ENCODE data around the gene RGMB. TPM values are rescaled to one million over a fixed set of nuclear protein-coding genes. Genes with fewer than 3 reads are reported as not detected.
"Not testable (repeated sequence)": the region's sequence is repeated elsewhere in the genome, so short reads cannot be mapped to it uniquely, and the experiment has no call there.

The RGMB gene
- total and polyA plus RNA-seq, 2 donors (not counting 1 experiment from before 2014, with no cell fraction given): 14.7 to 18.3 TPM

GRCh38 chr5:98738481-98739149 lies 34.8 kb upstream of the RGMB start:
- peaks cover 44% of the 10 kb centered on the region for H3K27me3 Mint-ChIP-seq
- ATAC-seq (ENCODE audit: low read depth); H3K9me3 ChIP-seq (ENCODE audit: control extremely low read depth in 1 of 3, control insufficient read depth in 2 of 3, insufficient read depth in 1 of 3, low read length in 2 of 3); H3K4me1 ChIP-seq (ENCODE audit: control insufficient read depth in 2 of 2, insufficient read depth in 2 of 2, low read length in 2 of 2); H3K9me3 Mint-ChIP-seq (ENCODE audit: insufficient read depth); H3K36me3 ChIP-seq (replicated peaks in 1 of 2; ENCODE audit: control extremely low read depth in 1 of 2, control insufficient read depth in 1 of 2, extremely low read depth in 1 of 2, insufficient read depth in 2 of 2, low read length in 1 of 2); H3K4me3 ChIP-seq (ENCODE audit: control extremely low read depth in 1 of 5, extremely low read depth in 1 of 5, insufficient read depth in 1 of 5, low read depth in 2 of 5, low read length in 4 of 5); intact Hi-C loops (cut with micrococcal nuclease); H2AFZ ChIP-seq (ENCODE audit: insufficient read depth, low read depth, low read length, poor library complexity, severe bottlenecking); H3K27ac ChIP-seq (ENCODE audit: low read length in 2 of 2); H3K4me1 Mint-ChIP-seq; DNase-seq; H3K4me3 Mint-ChIP-seq; H3K27me3 ChIP-seq (replicated peaks in 1 of 4; ENCODE audit: control extremely low read depth in 1 of 4, control insufficient read depth in 3 of 4, insufficient read depth in 4 of 4, low read length in 3 of 4); H3K9ac ChIP-seq (ENCODE audit: low read length); CTCF ChIA-PET; H3K79me2 ChIP-seq (ENCODE audit: control insufficient read depth, insufficient read depth, low read length); H3K4me2 ChIP-seq (replicated peaks; ENCODE audit: low read depth, low read length, poor library complexity, severe bottlenecking); H4K20me1 ChIP-seq (ENCODE audit: control insufficient read depth, insufficient read depth, low read length, poor library complexity, severe bottlenecking); POLR2A ChIA-PET; H3K27ac Mint-ChIP-seq: not testable (repeated sequence)
- 80% methylated on average over 1 of the region's 4 CpGs for WGBS (ENCODE audit: insufficient coverage)

- H3K27ac ChIP-seq (ENCODE audit: low read length in 2 of 2): no peak overlapping the region
- Mint-ChIP-seq H3K27ac (no peak overlapping the region), H3K4me1 (no peaks in the 10 kb centered on the region), H3K9me3 (ENCODE audit: insufficient read depth) (no peaks in the 10 kb centered on the region), H3K4me3 (no peak overlapping the region), H3K27me3 (peaks cover 39% of the 10 kb centered on the region)
- H3K9me3 ChIP-seq (ENCODE audit: control extremely low read depth in 1 of 3, control insufficient read depth in 2 of 3, insufficient read depth in 1 of 3, low read length in 2 of 3): peaks cover 0 to 7% (median 1%) of the 10 kb centered on the region in 3 donors
- no peak overlapping the region for H3K9ac ChIP-seq (ENCODE audit: low read length)
- POLR2A ChIA-PET: no interaction called here
- TF ChIP-seq EZH2 (IDR thresholded peaks at IDR 0.05; ENCODE audit: borderline replicate concordance, insufficient read depth, low read depth, low read length, poor library complexity, severe bottlenecking): no peak
- no peak for TF ChIP-seq CTCF (IDR thresholded peaks at IDR 0.05)
- no peaks in the 10 kb centered on the region for H3K79me2 ChIP-seq (ENCODE audit: control insufficient read depth, insufficient read depth, low read length)
- ATAC-seq (ENCODE audit: low read depth) (no peak), DNase-seq (no peak)
- no peak overlapping the region for H3K4me2 ChIP-seq (replicated peaks; ENCODE audit: low read depth, low read length, poor library complexity, severe bottlenecking)
- H4K20me1 ChIP-seq (ENCODE audit: control insufficient read depth, insufficient read depth, low read length, poor library complexity, severe bottlenecking): no peaks in the 10 kb centered on the region
- WGBS (ENCODE audit: insufficient coverage): 100% methylated on average over 1 of the region's 1 CpG
- intact Hi-C loops (cut with micrococcal nuclease): no loop called here
- no peaks in the 10 kb centered on the region for H3K4me1 ChIP-seq (ENCODE audit: control insufficient read depth in 2 of 2, insufficient read depth in 2 of 2, low read length in 2 of 2)
- CTCF ChIA-PET: interaction anchor here (0.8 kb wide), 1 partner anchor 25 kb away, joined by 3 read pairs; no protein-coding TSS in a partner anchor
- H3K36me3 ChIP-seq (replicated peaks in 1 of 2; ENCODE audit: control extremely low read depth in 1 of 2, control insufficient read depth in 1 of 2, extremely low read depth in 1 of 2, insufficient read depth in 2 of 2, low read length in 1 of 2): no peaks in the 10 kb centered on the region
- no peak overlapping the region for H2AFZ ChIP-seq (ENCODE audit: insufficient read depth, low read depth, low read length, poor library complexity, severe bottlenecking)
- H3K27me3 ChIP-seq (replicated peaks in 1 of 4; ENCODE audit: control extremely low read depth in 1 of 4, control insufficient read depth in 3 of 4, insufficient read depth in 4 of 4, low read length in 3 of 4): peaks cover 0 to 3% (median 0%) of the 10 kb centered on the region in 4 experiments
- H3K4me3 ChIP-seq (ENCODE audit: control extremely low read depth in 1 of 5, extremely low read depth in 1 of 5, insufficient read depth in 1 of 5, low read depth in 2 of 5, low read length in 4 of 5): no peak overlapping the region
Measured at GRCh38 chr5:98741926-98742325, 31.5 kb upstream of the RGMB start.

All from B cell (primary cell).